ENCODE data around the gene SMYD1. TPM values are rescaled to one million over a fixed set of nuclear protein-coding genes. Genes with fewer than 3 reads are reported as not detected.

Gene SMYD1
- total and polyA plus RNA-seq, 2 donors (not counting 3 experiments of a cell fraction or from before 2014, with no cell fraction given), result not detected

- no peak for DNase-seq (ENCODE audit: low read depth, low spot score)
- H3K27me3 ChIP-seq (ENCODE audit: control insufficient read depth in 2 of 2, insufficient read depth in 2 of 2, low read length in 2 of 2), result no peaks in the 10 kb centered on the region
- no peaks in the 10 kb centered on the region for H3K9me3 ChIP-seq (replicated peaks; ENCODE audit: control insufficient read depth, insufficient read depth, low read length)
- dilution Hi-C loops (cut with MboI; ENCODE audit: extremely low pct_ligation_motif_present, low sequenced_read_pairs), result no loop called here
- no peaks in the 10 kb centered on the region for H4K20me1 ChIP-seq (replicated peaks; ENCODE audit: control insufficient read depth, extremely low read depth, insufficient read depth, low read length)
- no peaks in the 10 kb centered on the region for H3K4me1 ChIP-seq (ENCODE audit: control insufficient read depth, extremely low read depth, insufficient read depth, low read length)
- ChIA-PET POLR2A (no interaction called here), CTCF (no interaction called here)
- no peak overlapping the region for H3K4me3 ChIP-seq (replicated peaks in 1 of 3; ENCODE audit: insufficient read depth in 1 of 3, low read depth in 1 of 3, low read length in 3 of 3)
- H2AFZ ChIP-seq (ENCODE audit: low read depth, low read length), result no peak overlapping the region
- no peaks in the 10 kb centered on the region for H3K9me1 ChIP-seq (replicated peaks; ENCODE audit: control insufficient read depth, extremely low read depth, insufficient read depth, low read length)
- no peaks in the 10 kb centered on the region for H3K79me2 ChIP-seq (ENCODE audit: control insufficient read depth, insufficient read depth, low read length)
- FAIRE-seq, result no peak
- TF ChIP-seq EZH2 (IDR thresholded peaks at IDR 0.05; ENCODE audit: borderline replicate concordance, low read depth, low read length, severe bottlenecking) (no peak), FOS (IDR thresholded peaks at IDR 0.05; ENCODE audit: borderline replicate concordance, insufficient read depth, low read length) (no peak), MAX (IDR thresholded peaks at IDR 0.05; ENCODE audit: insufficient read depth, insufficient read length) (no peak), MYC (IDR thresholded peaks at IDR 0.05; ENCODE audit: low read depth, low read length) (no peak), POLR2A (IDR thresholded peaks at IDR 0.05; ENCODE audit: low read depth, low read length) (no peak), POLR2AphosphoS5 (IDR thresholded peaks at IDR 0.05; ENCODE audit: insufficient read depth, low read depth, low read length) (no peak), JUN (IDR thresholded peaks at IDR 0.05; ENCODE audit: borderline replicate concordance, insufficient read depth, insufficient read length, low read depth) (no peak), CTCF (IDR thresholded peaks at IDR 0.05; ENCODE audit: extremely low read depth in 1 of 2, insufficient read depth in 1 of 2, low read depth in 1 of 2, low read length in 2 of 2) (no peak), GATA2 (IDR thresholded peaks at IDR 0.05; ENCODE audit: insufficient read depth, insufficient read length, low read depth, low read length) (no peak)
- H3K36me3 ChIP-seq (ENCODE audit: control insufficient read depth in 2 of 2, extremely low read depth in 1 of 2, insufficient read depth in 2 of 2, low read length in 2 of 2), result no peaks in the 10 kb centered on the region
- no peak overlapping the region for H3K9ac ChIP-seq (replicated peaks; ENCODE audit: extremely low read depth, insufficient read depth, low read length)
- no peak overlapping the region for H3K4me2 ChIP-seq (ENCODE audit: insufficient read depth, low read length)
- intact Hi-C loops (cut with micrococcal nuclease), result no loop called here
- H3K27ac ChIP-seq (ENCODE audit: insufficient read depth, low read depth, low read length), result no peak overlapping the region
- no TSS peak for BruUV-seq (replicated peaks)
Measured at GRCh38 chr2:88144271-88144670, 76.6 kb downstream of the SMYD1 start.
